Lower lobe of right lung (tissue), 2 donors: ENCODE data around the gene RNF166. TPM values are rescaled to one million over a fixed set of nuclear protein-coding genes. Genes with fewer than 3 reads are reported as not detected.

Source experiments
- ATAC-seq, 2 donors: fragments of 200-7000 bp; cut with Tn5 transposase; one replicate each; pipeline ENCODE4 v1.9.1; 2020 to 2022; ENCODE audit warnings: mild to moderate bottlenecking in 2 of 2, moderate library complexity in 2 of 2
- DNase-seq: peaks from one replicate; pipeline ENCODE4 v3.0.0-alpha.2; 2020
- H3K27ac ChIP-seq: fragments of 200-600 bp; one replicate; pipeline ENCODE4 v1.8.0; 2022
- H3K27me3 ChIP-seq: fragments of 200-600 bp; one replicate; pipeline ENCODE4 v1.8.0; 2022; ENCODE audit warnings: low read depth
- H3K36me3 ChIP-seq: fragments of 200-600 bp; one replicate; pipeline ENCODE4 v1.8.0; 2022; ENCODE audit warnings: mild to moderate bottlenecking
- H3K4me1 ChIP-seq: fragments of 200-600 bp; one replicate; pipeline ENCODE4 v1.8.0; 2022
- H3K4me3 ChIP-seq: fragments of 200-600 bp; one replicate; pipeline ENCODE4 v1.8.0; 2022; ENCODE audit warnings: mild to moderate bottlenecking
- H3K9me3 ChIP-seq: fragments of 200-600 bp; one replicate; pipeline ENCODE4 v1.8.0; 2022
- CTCF ChIP-seq: fragments of 200-600 bp; IDR thresholded peaks from one replicate; pipeline ENCODE4 v1.8.0; 2022; ENCODE audit warnings: antibody characterized with exemption, mild to moderate bottlenecking
- intact Hi-C: fragments of 100-400 bp; cut with DNase I; formaldehyde crosslinking; loops from one replicate; pipeline ENCODE4 v1.11.0; 2022
- total RNA-seq: library from RNA; stranded (reverse); fragmentation: NEBNext Ultra II Directional; extraction: Animal tissue kit (Norgen Biotek cat#: 25700); gene quantifications from one replicate; pipeline ENCODE4 v1.2.1, GENCODE V29; 2021
- donor health status: DM: no; HTN: yes; CAD: no; lungs with severe emphysema.

RNF166 gene
- total RNA-seq, 1 donor from 2014 or later: 61.9 TPM

GRCh38 chr16:88734361-88734728, 28.1 kb upstream of the RNF166 start:
- no peaks in the 10 kb centered on the region for H3K27me3 ChIP-seq
- peaks cover 5% of the 10 kb centered on the region for H3K4me1 ChIP-seq
- no peak for ATAC-seq
- DNase-seq: no peak
- TF ChIP-seq CTCF: no peak
- no peak overlapping the region for H3K4me3 ChIP-seq
- no peak overlapping the region for H3K27ac ChIP-seq
- peaks cover 84% of the 10 kb centered on the region for H3K36me3 ChIP-seq
- intact Hi-C loops: no loop called here
- H3K9me3 ChIP-seq: no peaks in the 10 kb centered on the region

- ATAC-seq (no peak), DNase-seq (no peak)
- Histone ChIP-seq H3K4me3 (no peak overlapping the region), H3K9me3 (no peaks in the 10 kb centered on the region), H3K27me3 (no peaks in the 10 kb centered on the region), H3K36me3 (peaks cover 79% of the 10 kb centered on the region), H3K27ac (no peak overlapping the region), H3K4me1 (peaks cover 5% of the 10 kb centered on the region)
- intact Hi-C loops: no loop called here
- TF ChIP-seq CTCF: no peak
These were observed 27.6 kb upstream of the RNF166 start for GRCh38 chr16:88733630-88734360.

GRCh38 chr16:88732961-88733294, 26.7 kb upstream of the RNF166 start:
- H3K27ac ChIP-seq: no peak overlapping the region
- no peak for ATAC-seq

GRCh38 chr16:88732172-88732960, 26.2 kb upstream of the RNF166 start:
- ATAC-seq: no peak
- Histone ChIP-seq H3K27ac (no peak overlapping the region), H3K4me1 (peaks cover under 1% of the 10 kb centered on the region), H3K36me3 (peaks cover 78% of the 10 kb centered on the region), H3K27me3 (no peaks in the 10 kb centered on the region), H3K9me3 (no peaks in the 10 kb centered on the region), H3K4me3 (no peak overlapping the region)
- intact Hi-C loops: no loop called here
- TF ChIP-seq CTCF: no peak
- no peak for DNase-seq

More at GRCh38 chr16:88732961-88733294, 26.7 kb upstream of the RNF166 start:
- TF ChIP-seq CTCF: no peak
- Histone ChIP-seq H3K4me1 (peaks cover 5% of the 10 kb centered on the region), H3K9me3 (no peaks in the 10 kb centered on the region), H3K36me3 (peaks cover 78% of the 10 kb centered on the region), H3K4me3 (no peak overlapping the region), H3K27me3 (no peaks in the 10 kb centered on the region)
- no peak for DNase-seq
- intact Hi-C loops: no loop called here

GRCh38 chr16:88731699-88732098, 25.5 kb upstream of the RNF166 start:
- Histone ChIP-seq H3K27ac (no peak overlapping the region), H3K4me3 (no peak overlapping the region), H3K9me3 (no peaks in the 10 kb centered on the region), H3K36me3 (peaks cover 79% of the 10 kb centered on the region), H3K27me3 (no peaks in the 10 kb centered on the region), H3K4me1 (no peaks in the 10 kb centered on the region)
- ATAC-seq (no peak), DNase-seq (no peak)
- TF ChIP-seq CTCF: no peak
- intact Hi-C loops: no loop called here
